Omental fat pad (tissue), 4 donors: Measurements from ENCODE around the gene WIPF3. TPM values are rescaled to one million over a fixed set of nuclear protein-coding genes. Genes with fewer than 3 reads are reported as not detected.
"Not testable (repeated sequence)": the region's sequence is repeated elsewhere in the genome, so short reads cannot be mapped to it uniquely, and the experiment has no call there.

ENCODE experiments used
- ATAC-seq: fragments of 150-250 bp; one replicate; pipeline ENCODE4 v1.9.1; 2016; ENCODE audit warnings: mild to moderate bottlenecking, moderate library complexity; ENCODE audit not compliant: low FRiP score
- DNase-seq: peaks from one replicate; pipeline ENCODE4 v3.0.0-alpha.2; 2019; ENCODE audit warnings: low spot score
- CTCF ChIP-seq, 3 donors: fragments of 450-650 bp; IDR thresholded peaks; one replicate each; pipeline ENCODE4 v1.5.1; 2016 to 2017; ENCODE audit warnings: antibody characterized with exemption in 3 of 3, mild to moderate bottlenecking in 3 of 3, moderate library complexity in 2 of 3
- total RNA-seq, 4 donors: library from RNA; depleted of rRNA; stranded (reverse); fragments of >200 nt; gene quantifications; one replicate each; pipeline ENCODE4 v1.1.0, GENCODE V29; 2016

WIPF3 gene
- total RNA-seq, 4 donors from 2014 or later, result 0.19 to 1.6 (median 0.37) TPM

- DNase-seq, result no peak
- no peak for TF ChIP-seq CTCF (IDR thresholded peaks at IDR 0.05)
- no peak for ATAC-seq
Observed at GRCh38 chr7:29890251-29890650, 83.9 kb downstream of the WIPF3 start.

GRCh38 chr7:29890786-29891185, 84.5 kb downstream of the WIPF3 start:
- not testable (repeated sequence) for ATAC-seq, DNase-seq

- no peak for DNase-seq
- peak; percentile 31 for ATAC-seq
- no peak for TF ChIP-seq CTCF (IDR thresholded peaks at IDR 0.05)
Observed at GRCh38 chr7:29891766-29892165, 85.5 kb downstream of the WIPF3 start.

GRCh38 chr7:29892231-29892630, 85.9 kb downstream of the WIPF3 start:
- DNase-seq, result no peak
- no peak for TF ChIP-seq CTCF (IDR thresholded peaks at IDR 0.05)
- no peak for ATAC-seq

- no peak for DNase-seq
- no peak for TF ChIP-seq CTCF (IDR thresholded peaks at IDR 0.05)
- ATAC-seq, result no peak
Observed at GRCh38 chr7:29893351-29893965, 87.2 kb downstream of the WIPF3 start.

GRCh38 chr7:29894256-29894655, 87.9 kb downstream of the WIPF3 start:
- TF ChIP-seq CTCF (IDR thresholded peaks at IDR 0.05), result no peak
- DNase-seq (no peak), ATAC-seq (no peak)

GRCh38 chr7:29895559-29895958, 89.3 kb downstream of the WIPF3 start:
- TF ChIP-seq CTCF (IDR thresholded peaks at IDR 0.05), result no peak
- no peak for DNase-seq
- no peak for ATAC-seq
